Hematopoietic multipotent progenitor cell (in vitro differentiated cells): ENCODE data around the gene RC3H2. TPM values are rescaled to one million over a fixed set of nuclear protein-coding genes. Genes with fewer than 3 reads are reported as not detected.
A peak's percentile ranks its signal among the peaks of the same experiment; 100 is the strongest.
"Not testable (repeated sequence)": the region's sequence is repeated elsewhere in the genome, so short reads cannot be mapped to it uniquely, and the experiment has no call there.

ENCODE experiments used
- DNase-seq, 3 donors: peaks; one replicate each; pipeline ENCODE4 v3.0.0-alpha.2; 2011 to 2015; ENCODE audit warnings: low read depth in 2 of 3, low spot score in 2 of 3
- total RNA-seq: library from RNA; depleted of rRNA; stranded (reverse); fragments of >200 nt; gene quantifications from one replicate; pipeline ENCODE4 v1.2.3, GENCODE V29; 2012

The RC3H2 gene
- total RNA-seq, 1 donor: 32.6 TPM

- no peak for DNase-seq
These were observed 60.0 kb downstream of the RC3H2 start for GRCh38 chr9:122845116-122845515.

- no peak for DNase-seq
These were observed 61.0 kb downstream of the RC3H2 start for GRCh38 chr9:122844137-122844536.

- no peak for DNase-seq
These were observed 63.7 kb downstream of the RC3H2 start for GRCh38 chr9:122841501-122841900.

- DNase-seq: not testable (repeated sequence)
These were observed 66.7 kb downstream of the RC3H2 start for GRCh38 chr9:122838441-122838840.

- DNase-seq: no peak
These were observed 67.8 kb downstream of the RC3H2 start for GRCh38 chr9:122837266-122837850.

GRCh38 chr9:122835313-122835731 lies 69.8 kb downstream of the RC3H2 start:
- DNase-seq: peak in 1 of 3 donors; percentile 29

- DNase-seq: no peak
These were observed 73.0 kb downstream of the RC3H2 start for GRCh38 chr9:122832194-122832593.

GRCh38 chr9:122828965-122829284 lies 76.2 kb downstream of the RC3H2 start:
- DNase-seq: not testable (repeated sequence)

- peak in 2 of 3 donors; percentile 18 to 42 for DNase-seq
These were observed 77.4 kb downstream of the RC3H2 start for GRCh38 chr9:122827761-122828093.

GRCh38 chr9:122822938-122823337 lies 82.2 kb downstream of the RC3H2 start:
- DNase-seq: no peak

- DNase-seq: no peak
These were observed 83.1 kb downstream of the RC3H2 start for GRCh38 chr9:122822056-122822455.

- peak in 2 of 3 donors; percentile 81 to 96 for DNase-seq
These were observed 83.7 kb downstream of the RC3H2 start for GRCh38 chr9:122821278-122821943.

- DNase-seq: no peak
These were observed 84.7 kb downstream of the RC3H2 start for GRCh38 chr9:122820490-122820845.

GRCh38 chr9:122819791-122820489 lies 85.2 kb downstream of the RC3H2 start:
- no peak for DNase-seq

GRCh38 chr9:122819326-122819725 lies 85.8 kb downstream of the RC3H2 start:
- no peak for DNase-seq

- peak in 2 of 3 donors; percentile 62 to 82 for DNase-seq
These were observed 88.8 kb downstream of the RC3H2 start for GRCh38 chr9:122816163-122816867.

GRCh38 chr9:122815544-122815943 lies 89.6 kb downstream of the RC3H2 start:
- peak in 1 of 3 donors; percentile 8 for DNase-seq

GRCh38 chr9:122814545-122814944 lies 90.6 kb downstream of the RC3H2 start:
- peak in 1 of 3 donors; percentile 11 for DNase-seq

- no peak for DNase-seq
These were observed 92.4 kb downstream of the RC3H2 start for GRCh38 chr9:122812736-122813135.

- DNase-seq: peak; percentile 62 to 92 (median 75)
These were observed 94.7 kb downstream of the RC3H2 start for GRCh38 chr9:122810306-122810946.

- not testable (repeated sequence) for DNase-seq
These were observed 95.9 kb downstream of the RC3H2 start for GRCh38 chr9:122809261-122809660.
